Calu3 (cell line): ENCODE data around the gene MBD6. TPM values are rescaled to one million over a fixed set of nuclear protein-coding genes. Genes with fewer than 3 reads are reported as not detected.

Experiments
- BruUV-seq: library from RNA; stranded (reverse); fragments of 400-500 nt; replicated peaks from 2 replicates; lab custom pipeline; 2021; lab: Mats Ljungman, UMichigan
- CTCF ChIA-PET: fragments of 300-600 bp; sonication (Branson Sonifier 250); formaldehyde crosslinking; loops from one replicate; lab custom pipeline; 2022; ENCODE audit warnings: antibody characterized with exemption; lab: Charles Lee
- DNase-seq: peaks from one replicate; pipeline ENCODE4 v3.0.0; 2022
- H3K27ac Mint-ChIP-seq: one replicate; pipeline ENCODE4 v1.8.0; 2022; ENCODE audit warnings: mixed read lengths; ENCODE audit not compliant: unreplicated experiment
- H3K27me3 Mint-ChIP-seq: one replicate; pipeline ENCODE4 v1.8.0; 2022; ENCODE audit warnings: mixed read lengths; ENCODE audit not compliant: unreplicated experiment
- H3K36me3 Mint-ChIP-seq: one replicate; pipeline ENCODE4 v1.8.0; 2022; ENCODE audit warnings: mild to moderate bottlenecking, moderate library complexity, mixed read lengths; ENCODE audit not compliant: insufficient read depth, unreplicated experiment
- H3K4me1 Mint-ChIP-seq: one replicate; pipeline ENCODE4 v1.8.0; 2022; ENCODE audit warnings: mild to moderate bottlenecking, low read depth, mixed read lengths; ENCODE audit not compliant: unreplicated experiment
- H3K4me3 Mint-ChIP-seq: one replicate; pipeline ENCODE4 v1.8.0; 2022; ENCODE audit warnings: mild to moderate bottlenecking, low read depth, moderate library complexity, mixed read lengths; ENCODE audit not compliant: unreplicated experiment
- H3K9me3 Mint-ChIP-seq: one replicate; pipeline ENCODE4 v1.8.0; 2022; ENCODE audit warnings: low read depth, mixed read lengths; ENCODE audit not compliant: unreplicated experiment
- intact Hi-C: fragments of 100-400 bp; cut with micrococcal nuclease; formaldehyde crosslinking; loops from one replicate; pipeline ENCODE4 v1.10.0; 2022; ENCODE audit not compliant: unreplicated experiment
- total RNA-seq: library from RNA; stranded (reverse); gene quantifications from 2 replicates; pipeline ENCODE4 v1.2.3, GENCODE V29; 2022
- TF ChIP-seq, protein P1 (sequence below): fragments of 200-600 bp; IDR thresholded peaks from one replicate; pipeline ENCODE4 v1.8.0; 2022; ENCODE audit warnings: antibody characterized with exemption; ENCODE audit not compliant: unreplicated experiment

MBD6 gene
- total RNA-seq, 1 experiment from 2014 or later = 127 TPM

DNA sequence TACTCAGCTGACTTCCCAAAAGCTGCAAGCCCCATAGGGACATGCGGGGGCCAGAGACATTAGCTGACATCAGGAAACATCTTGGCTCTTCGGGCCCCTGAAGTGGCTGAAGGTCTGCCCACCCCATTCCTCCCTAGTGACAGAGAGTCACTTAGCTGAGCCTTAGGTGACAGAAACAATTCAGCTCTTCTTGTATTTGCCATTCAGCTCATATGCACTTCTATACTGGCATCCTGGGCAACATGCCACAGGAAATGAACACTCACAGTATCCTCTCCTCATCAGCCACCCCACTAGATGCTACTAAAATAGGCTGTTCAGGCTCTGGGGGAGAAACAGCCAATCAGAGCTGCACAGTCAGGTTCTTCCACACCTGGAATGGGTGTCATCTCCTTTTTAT lies 21.0 kb downstream of the MBD6 start:
- H3K4me3 Mint-ChIP-seq = no peak overlapping the region
- no peak overlapping the region for H3K27ac Mint-ChIP-seq
- CTCF ChIA-PET = interaction anchor here (0.8 kb wide), 1 partner anchor 188 kb away, joined by 3 read pairs; no protein-coding TSS in a partner anchor

DNA sequence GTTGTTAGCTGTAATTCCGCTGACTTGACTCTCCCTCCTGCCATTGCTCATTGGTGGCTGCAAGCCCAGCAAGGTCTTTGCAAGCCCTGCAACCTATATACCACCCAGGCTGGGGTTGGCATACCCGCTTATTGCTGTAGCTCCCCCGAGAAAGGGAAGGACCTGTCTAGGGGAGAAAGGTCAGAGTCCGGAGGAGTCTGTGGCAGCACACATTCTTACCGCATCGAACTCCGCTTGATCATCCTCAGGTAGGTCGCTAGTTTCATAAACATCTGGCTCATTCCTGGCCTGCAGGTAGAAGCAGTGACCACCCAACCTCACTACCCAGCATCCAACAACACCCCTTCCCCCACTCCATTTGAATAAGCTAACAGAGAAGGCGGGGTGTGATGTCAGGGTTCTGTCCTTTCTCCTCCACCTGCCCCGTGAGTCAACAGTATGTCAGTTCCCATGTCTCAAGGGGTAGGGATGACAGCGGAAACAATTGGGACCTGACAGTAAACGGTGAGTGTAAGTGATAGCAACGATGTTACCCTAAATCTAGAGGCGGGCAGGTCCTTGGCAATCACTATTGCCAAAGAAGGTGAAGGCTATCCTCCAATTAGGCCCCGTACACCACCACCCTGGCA lies 23.3 kb downstream of the MBD6 start:
- Mint-ChIP-seq H3K4me1 (peaks cover 33% of the 10 kb centered on the region), H3K36me3 (peaks cover 30% of the 10 kb centered on the region), H3K4me3 (peak overlapping the region; percentile 98), H3K27ac (peak overlapping the region; percentile 93), H3K27me3 (peaks cover 35% of the 10 kb centered on the region), H3K9me3 (no peaks in the 10 kb centered on the region)
- DNase-seq = no peak
- CTCF ChIA-PET = interaction anchor here (0.7 to 1.8 kb wide), 5 partner anchors 25 to 87 kb away, joined by 3 to 10 read pairs (median 4); partner anchors contain the start of genes B4GALNT1 and DDIT3
- no TSS peak for BruUV-seq
- TF ChIP-seq, protein P1, sequence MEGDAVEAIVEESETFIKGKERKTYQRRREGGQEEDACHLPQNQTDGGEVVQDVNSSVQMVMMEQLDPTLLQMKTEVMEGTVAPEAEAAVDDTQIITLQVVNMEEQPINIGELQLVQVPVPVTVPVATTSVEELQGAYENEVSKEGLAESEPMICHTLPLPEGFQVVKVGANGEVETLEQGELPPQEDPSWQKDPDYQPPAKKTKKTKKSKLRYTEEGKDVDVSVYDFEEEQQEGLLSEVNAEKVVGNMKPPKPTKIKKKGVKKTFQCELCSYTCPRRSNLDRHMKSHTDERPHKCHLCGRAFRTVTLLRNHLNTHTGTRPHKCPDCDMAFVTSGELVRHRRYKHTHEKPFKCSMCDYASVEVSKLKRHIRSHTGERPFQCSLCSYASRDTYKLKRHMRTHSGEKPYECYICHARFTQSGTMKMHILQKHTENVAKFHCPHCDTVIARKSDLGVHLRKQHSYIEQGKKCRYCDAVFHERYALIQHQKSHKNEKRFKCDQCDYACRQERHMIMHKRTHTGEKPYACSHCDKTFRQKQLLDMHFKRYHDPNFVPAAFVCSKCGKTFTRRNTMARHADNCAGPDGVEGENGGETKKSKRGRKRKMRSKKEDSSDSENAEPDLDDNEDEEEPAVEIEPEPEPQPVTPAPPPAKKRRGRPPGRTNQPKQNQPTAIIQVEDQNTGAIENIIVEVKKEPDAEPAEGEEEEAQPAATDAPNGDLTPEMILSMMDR = no peak
- intact Hi-C loops = no loop called here

More for the DNA sequence above, 21.0 kb downstream of the MBD6 start:
- intact Hi-C loops = no loop called here
- Mint-ChIP-seq H3K36me3 (peaks cover 35% of the 10 kb centered on the region), H3K9me3 (no peaks in the 10 kb centered on the region), H3K27me3 (peaks cover 11% of the 10 kb centered on the region), H3K4me1 (peaks cover 29% of the 10 kb centered on the region)
- no TSS peak for BruUV-seq
- TF ChIP-seq, protein P1 = no peak
- DNase-seq = no peak

DNA sequence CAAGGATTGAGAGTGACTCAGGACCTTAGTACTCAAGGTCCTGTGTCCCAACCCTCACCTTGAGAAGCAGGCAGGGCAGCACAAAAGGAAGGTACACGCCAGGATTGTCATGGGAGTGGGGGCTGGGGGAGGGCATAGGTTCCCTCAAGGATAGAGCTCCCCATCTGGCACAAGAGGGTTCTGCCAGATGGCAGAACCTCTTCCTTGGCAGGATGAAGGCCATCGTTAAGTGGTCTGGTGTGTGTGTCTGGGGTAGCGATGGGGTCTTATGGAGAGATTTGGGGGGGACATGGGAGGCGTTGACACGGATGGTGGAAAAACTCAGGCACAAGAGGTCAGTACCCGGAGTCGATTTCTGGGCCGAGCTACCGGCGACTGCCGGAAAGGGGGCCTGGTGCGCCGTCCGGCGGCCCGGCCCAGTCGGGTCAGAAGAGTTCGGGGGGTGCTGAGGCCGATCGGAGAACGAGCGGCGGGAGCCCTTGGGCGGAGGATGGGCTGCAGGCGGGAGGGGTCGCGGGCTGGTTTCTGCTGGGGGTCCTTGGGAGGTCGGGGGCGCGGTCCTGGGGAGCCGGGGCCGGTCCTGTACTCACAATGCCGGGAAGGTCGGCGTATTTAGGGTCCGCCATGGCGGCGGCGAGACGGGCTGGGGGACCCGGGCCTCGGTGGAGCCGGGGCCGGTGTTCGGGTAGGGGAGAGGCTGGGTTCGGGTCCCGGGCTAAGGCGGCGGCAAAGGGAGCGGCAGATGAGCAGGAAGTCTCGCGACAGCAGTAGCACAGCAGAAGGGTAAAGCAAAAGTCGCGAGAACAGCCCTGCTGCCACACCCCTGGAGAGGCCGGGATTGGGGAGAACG lies 24.0 kb downstream of the MBD6 start, which contains the start of gene DCTN2:
Gene DCTN2, minus strand, starts transcription at position 755 of the 850 bp plus-strand sequence. Its CDS starts 129 bp downstream, at position 626.
- H3K27ac Mint-ChIP-seq = peak within 1 kb of the TSS; percentile 93

More for the DNA sequence above, 24.0 kb downstream of the MBD6 start, which contains the start of gene DCTN2:
- CTCF ChIA-PET = interaction anchor here (0.7 to 1.8 kb wide), 5 partner anchors 26 to 86 kb away, joined by 3 to 10 read pairs (median 4); partner anchors contain the start of genes B4GALNT1 and DDIT3
- Mint-ChIP-seq H3K4me3 (peak within 1 kb of the TSS; percentile 98), H3K9me3 (no peaks in the 10 kb centered on the region), H3K36me3 (peaks cover 30% of the 10 kb centered on the region), H3K27me3 (peaks cover 42% of the 10 kb centered on the region), H3K4me1 (peaks cover 33% of the 10 kb centered on the region)
- BruUV-seq = no TSS peak
- peak; percentile 97 for DNase-seq
- intact Hi-C loops = no loop called here
- TF ChIP-seq, protein P1 = no peak
